ENCODE data around the gene CHAF1A. TPM values are rescaled to one million over a fixed set of nuclear protein-coding genes. Genes with fewer than 3 reads are reported as not detected.

The CHAF1A gene
- total and polyA plus RNA-seq, 2 of the 4 experiments (the other 2 are of a cell fraction) = 12.4 to 22.9 TPM

- no peak for TF ChIP-seq RAD21 (IDR thresholded peaks at IDR 0.05; ENCODE audit: low read length)
- TF ChIP-seq RFX5 (IDR thresholded peaks at IDR 0.05; ENCODE audit: low read depth, low read length) = no peak
Measured at GRCh38 chr19:4374498-4375163, 27.8 kb upstream of the CHAF1A start (continued).

GRCh38 chr19:4375164-4376027 lies 27.0 kb upstream of the CHAF1A start:
- WGBS, 2 experiments (ENCODE audit: extremely low coverage in 2 of 2, insufficient read length in 1 of 2) = 76% methylated on average over 6 of the region's 16 CpGs; no CpG with 5 or more reads in 1 of the 2 experiments
- Histone ChIP-seq H3K4me3 (ENCODE audit: insufficient read depth, low read depth, low read length) (no peak overlapping the region), H2BK5ac (ENCODE audit: low read depth, low read length, poor library complexity, severe bottlenecking) (peak overlapping the region; percentile 94), H3K27ac (ENCODE audit: insufficient read depth, low read length) (peak overlapping the region; percentile 90), H3K4me2 (ENCODE audit: low read depth, low read length) (no peak overlapping the region; the same call in 1 of the 2 replicates), H3K9me1 (ENCODE audit: insufficient read depth, low read length) (peaks cover 45% of the 10 kb centered on the region), H3K27me3 (ENCODE audit: control insufficient read depth, insufficient read depth, low read length) (no peaks in the 10 kb centered on the region), H3K79me1 (ENCODE audit: low read depth in 1 of 2, low read length in 2 of 2) (peaks cover 18 to 96% of the 10 kb centered on the region in 2 experiments; a peak in 3 of 4 replicates), H3K14ac (replicated peaks; ENCODE audit: low read depth, low read length) (peak overlapping the region; percentile 59), H4K91ac (ENCODE audit: insufficient read depth, low read depth, low read length) (peak overlapping the region; percentile 85), H3K4ac (ENCODE audit: low read depth, low read length) (peak overlapping the region; percentile 97), H4K8ac (ENCODE audit: low read depth in 2 of 2, low read length in 2 of 2) (peak overlapping the region; percentile 82 to 95; a peak in 3 of 4 replicates), H4K5ac (ENCODE audit: low read depth, low read length) (peak overlapping the region; percentile 56; the same call in 1 of the 2 replicates), H2BK120ac (ENCODE audit: low read depth, low read length) (peak overlapping the region; percentile 91), H3K9ac (ENCODE audit: low read depth, low read length) (peak overlapping the region; percentile 35), H3K18ac (ENCODE audit: low read depth, low read length) (peak overlapping the region; percentile 68), H2BK15ac (ENCODE audit: low read depth, low read length) (peak overlapping the region; percentile 36; the same call in 2 of the 3 replicates), H2AK5ac (ENCODE audit: low read depth, low read length) (peak overlapping the region; percentile 99), H3K9me3 (ENCODE audit: control insufficient read depth, insufficient read depth, low read length) (no peaks in the 10 kb centered on the region), H4K20me1 (ENCODE audit: insufficient read depth, low read length) (peaks cover 73% of the 10 kb centered on the region), H3K23ac (ENCODE audit: low read depth, low read length) (peak overlapping the region; percentile 33; the same call in 1 of the 2 replicates), H2AK9ac (replicated peaks; ENCODE audit: low read depth, low read length, poor library complexity) (peak overlapping the region; percentile 92), H3K4me1 (ENCODE audit: control insufficient read depth, insufficient read depth, low read length) (peaks cover 56% of the 10 kb centered on the region), H2BK20ac (ENCODE audit: low read depth, low read length) (peak overlapping the region; percentile 70), H3K36me3 (ENCODE audit: control insufficient read depth, insufficient read depth, low read length) (peaks cover 5% of the 10 kb centered on the region), H3K56ac (ENCODE audit: extremely low read depth, insufficient read depth, low read length) (0 out of 2 replicates have a peak overlapping the region, but pooled peaks have one; percentile 17), H2AFZ (replicated peaks; ENCODE audit: low read length, poor library complexity) (peak overlapping the region; percentile 74)
- ATAC-seq (ENCODE audit: low read depth) = peak; percentile 53
- ChIA-PET POLR2A (ENCODE audit: unreplicated experiment) (no interaction called here), CTCF (interaction anchor here (0.7 kb wide), 1 partner anchor 26 kb away, joined by 3 read pairs; no protein-coding TSS in a partner anchor)
- intact Hi-C loops (cut with micrococcal nuclease) = loop anchor here (2.0 kb wide), 1 partner anchor 15 kb away; no protein-coding TSS in a partner anchor
- no TSS peak for BruUV-seq (replicated peaks)
- in situ Hi-C loops (cut with MboI; ENCODE audit: low sequenced_read_pairs) = no loop called here
- DNase-seq = peak; percentile 81
- dilution Hi-C loops (cut with HindIII; ENCODE audit: low sequenced_read_pairs, unreplicated experiment) = no loop called here
- TF ChIP-seq CEBPB (IDR thresholded peaks at IDR 0.05; ENCODE audit: low read depth, low read length) (peak; percentile 67), FOS (IDR thresholded peaks at IDR 0.05; ENCODE audit: low read depth, low read length) (no peak), RCOR1 (IDR thresholded peaks at IDR 0.05; ENCODE audit: insufficient replicate concordance, low read length) (no peak), CTCF (conservative IDR thresholded peaks at IDR 0.05; ENCODE audit: low read depth, low read length) (peak; percentile 69), SMC3 (IDR thresholded peaks at IDR 0.05; ENCODE audit: low read depth, low read length) (0 out of 2 replicates have a peak, but pooled peaks have one; percentile 21), MAZ (IDR thresholded peaks at IDR 0.05; ENCODE audit: borderline replicate concordance, low read depth, low read length) (peak; percentile 84; the same call in 1 of the 2 replicates), RFX5 (IDR thresholded peaks at IDR 0.05; ENCODE audit: low read depth, low read length) (no peak), MXI1 (IDR thresholded peaks at IDR 0.05; ENCODE audit: borderline replicate concordance, low read depth, low read length) (peak; percentile 41; the same call in 1 of the 2 replicates), ELK1 (IDR thresholded peaks at IDR 0.05; ENCODE audit: borderline replicate concordance, low read depth, low read length) (no peak)
